OCI-LY7 (cell line): ENCODE data around the gene NPFF. TPM values are rescaled to one million over a fixed set of nuclear protein-coding genes. Genes with fewer than 3 reads are reported as not detected.

Source experiments
- BruUV-seq: library from RNA; stranded (reverse); fragments of 400-500 nt; replicated peaks from 2 replicates; lab custom pipeline; 2021; lab: Mats Ljungman, UMichigan
- CTCF ChIA-PET: fragments of 300-600 bp; sonication (Branson Sonifier 250); formaldehyde crosslinking; loops from one replicate; lab custom pipeline; 2022; ENCODE audit warnings: antibody characterized with exemption; ENCODE audit not compliant: unreplicated experiment; lab: Charles Lee
- POLR2A ChIA-PET: fragments of 300-600 bp; sonication (Branson Sonifier 250); formaldehyde crosslinking; loops from one replicate; lab custom pipeline; 2022; ENCODE audit warnings: antibody characterized with exemption; lab: Charles Lee
- DNase-seq: peaks from one replicate; pipeline ENCODE4 v3.0.0-alpha.2; 2015; ENCODE audit warnings: low spot score
- H2AFZ ChIP-seq: fragments of 200-600 bp; sonication (generic), shearing (Covaris generic); 2 replicates; pipeline ENCODE4 v1.6.1; 2014; ENCODE audit warnings: mild to moderate bottlenecking, antibody characterized with exemption, low read length, moderate library complexity
- H3K27ac ChIP-seq: fragments of 200-600 bp; sonication (generic); 2 replicates; pipeline ENCODE4 v1.5.1; 2014; ENCODE audit warnings: mixed run types, low read depth, mild to moderate bottlenecking, moderate library complexity, low read length, inconsistent platforms; ENCODE audit not compliant: poor library complexity, severe bottlenecking
- H3K36me3 ChIP-seq: fragments of 200-600 bp; sonication (generic); 2 replicates; pipeline ENCODE4 v1.6.1; 2014; ENCODE audit warnings: mild to moderate bottlenecking, antibody characterized with exemption, low read length, moderate library complexity, mixed read lengths; ENCODE audit not compliant: insufficient read depth
- H3K4me1 ChIP-seq: fragments of 200-600 bp; sonication (generic); 2 replicates; pipeline ENCODE4 v1.5.1; 2014; ENCODE audit warnings: mild to moderate bottlenecking, low read length; ENCODE audit not compliant: insufficient read depth, poor library complexity, severe bottlenecking
- H3K4me2 ChIP-seq: fragments of 200-600 bp; sonication (generic); 2 replicates; pipeline ENCODE4 v1.6.1; 2014; ENCODE audit warnings: mild to moderate bottlenecking, low read length
- H3K4me3 ChIP-seq: fragments of 200-600 bp; sonication (generic); 2 replicates; pipeline ENCODE4 v1.5.1; 2014; ENCODE audit warnings: mild to moderate bottlenecking, low read depth, low read length; ENCODE audit not compliant: poor library complexity, severe bottlenecking
- H3K79me2 ChIP-seq: fragments of 200-600 bp; sonication (generic); 2 replicates; pipeline ENCODE4 v1.6.1; 2016; ENCODE audit warnings: low read depth, mild to moderate bottlenecking, low read length, moderate library complexity, mixed read lengths; ENCODE audit not compliant: insufficient read depth
- H3K9me2 ChIP-seq: fragments of 200-600 bp; sonication (generic); 2 replicates; pipeline ENCODE4 v1.6.1; 2016; ENCODE audit warnings: mild to moderate bottlenecking, low read length, mixed read lengths; ENCODE audit not compliant: insufficient read depth
- H3K9me3 ChIP-seq: fragments of 200-600 bp; sonication (generic); 2 replicates; pipeline ENCODE4 v1.6.1; 2014; ENCODE audit warnings: mild to moderate bottlenecking, mixed run types, low read length, mixed read lengths
- H4K20me1 ChIP-seq: fragments of 200-600 bp; sonication (generic); 2 replicates; pipeline ENCODE4 v1.6.1; 2014; ENCODE audit warnings: mild to moderate bottlenecking, antibody characterized with exemption, low read length, moderate library complexity, mixed read lengths; ENCODE audit not compliant: insufficient read depth
- EZH2phosphoT487 ChIP-seq: fragments of 200-600 bp; sonication (generic); IDR thresholded peaks from 2 replicates; pipeline ENCODE4 v1.6.1; 2018; ENCODE audit warnings: low read depth, borderline replicate concordance, mild to moderate bottlenecking, mixed run types, antibody characterized with exemption, low read length, moderate library complexity, mixed read lengths
- intact Hi-C: fragments of 100-400 bp; cut with micrococcal nuclease; formaldehyde crosslinking; loops from one replicate; pipeline ENCODE4 v1.10.0; 2022; ENCODE audit not compliant: unreplicated experiment
- total RNA-seq, 2 experiments: library from RNA; depleted of rRNA in 1 of 2; stranded (reverse); fragments of >200 nt in 1 of 2; shearing (Covaris generic) in 1 of 2; gene quantifications; 2 replicates each; pipeline ENCODE4 v1.2.3, GENCODE V29; 2014 to 2022
- TF ChIP-seq, protein P1 (sequence below): fragments of 200-600 bp; sonication (generic); conservative IDR thresholded peaks from 2 replicates; pipeline ENCODE4 v1.5.1; 2014; ENCODE audit warnings: mild to moderate bottlenecking, antibody characterized with exemption, low read length, moderate library complexity, mixed read lengths

Gene NPFF
- total RNA-seq, 2 experiments from 2014 or later, result not detected

- CTCF ChIA-PET, result no interaction called here
- no peak for DNase-seq
- no peak overlapping the region for H2AFZ ChIP-seq
- TF ChIP-seq, protein P1, sequence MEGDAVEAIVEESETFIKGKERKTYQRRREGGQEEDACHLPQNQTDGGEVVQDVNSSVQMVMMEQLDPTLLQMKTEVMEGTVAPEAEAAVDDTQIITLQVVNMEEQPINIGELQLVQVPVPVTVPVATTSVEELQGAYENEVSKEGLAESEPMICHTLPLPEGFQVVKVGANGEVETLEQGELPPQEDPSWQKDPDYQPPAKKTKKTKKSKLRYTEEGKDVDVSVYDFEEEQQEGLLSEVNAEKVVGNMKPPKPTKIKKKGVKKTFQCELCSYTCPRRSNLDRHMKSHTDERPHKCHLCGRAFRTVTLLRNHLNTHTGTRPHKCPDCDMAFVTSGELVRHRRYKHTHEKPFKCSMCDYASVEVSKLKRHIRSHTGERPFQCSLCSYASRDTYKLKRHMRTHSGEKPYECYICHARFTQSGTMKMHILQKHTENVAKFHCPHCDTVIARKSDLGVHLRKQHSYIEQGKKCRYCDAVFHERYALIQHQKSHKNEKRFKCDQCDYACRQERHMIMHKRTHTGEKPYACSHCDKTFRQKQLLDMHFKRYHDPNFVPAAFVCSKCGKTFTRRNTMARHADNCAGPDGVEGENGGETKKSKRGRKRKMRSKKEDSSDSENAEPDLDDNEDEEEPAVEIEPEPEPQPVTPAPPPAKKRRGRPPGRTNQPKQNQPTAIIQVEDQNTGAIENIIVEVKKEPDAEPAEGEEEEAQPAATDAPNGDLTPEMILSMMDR, result no peak
- TF ChIP-seq EZH2phosphoT487, result no peak
- H3K4me2 ChIP-seq, result peak overlapping the region; percentile 96; the same call in 1 of the 2 replicates
- POLR2A ChIA-PET, result interaction anchor here (0.6 to 1.0 kb wide), 4 partner anchors 10 to 831 kb away, joined by 3 to 5 read pairs (median 4); no protein-coding TSS in a partner anchor
- peaks cover 24% of the 10 kb centered on the region for H3K4me1 ChIP-seq
- BruUV-seq, result no TSS peak
- H3K4me3 ChIP-seq, result no peak overlapping the region
- no peaks in the 10 kb centered on the region for H3K9me3 ChIP-seq
- intact Hi-C loops, result loop anchor here (10.0 kb wide), 1 partner anchor 298 kb away; the partner anchor contains the start of gene ITGB7
- H3K9me2 ChIP-seq, result no peaks in the 10 kb centered on the region
- H3K36me3 ChIP-seq, result peaks cover 24% of the 10 kb centered on the region; the same call in 1 of the 2 replicates
- H3K27ac ChIP-seq, result no peak overlapping the region
- H3K79me2 ChIP-seq, result peaks cover 20% of the 10 kb centered on the region
- no peaks in the 10 kb centered on the region for H4K20me1 ChIP-seq
Observed at GRCh38 chr12:53502983-53503728, 4.1 kb downstream of the NPFF start.

- intact Hi-C loops, result loop anchor here (10.0 kb wide), 1 partner anchor 298 kb away; the partner anchor contains the start of gene ITGB7
- peak overlapping the region; percentile 77 for H3K27ac ChIP-seq
- no peak overlapping the region for H2AFZ ChIP-seq
- TF ChIP-seq, protein P1, result no peak
- no peak for TF ChIP-seq EZH2phosphoT487
- peaks cover 33% of the 10 kb centered on the region for H3K4me1 ChIP-seq
- peak overlapping the region; percentile 77 for H3K4me3 ChIP-seq
- no peaks in the 10 kb centered on the region for H3K9me3 ChIP-seq
- POLR2A ChIA-PET, result interaction anchor here (1.0 kb wide), 2 partner anchors 11 to 27 kb away, joined by 3 read pairs; no protein-coding TSS in a partner anchor
- H3K9me2 ChIP-seq, result no peaks in the 10 kb centered on the region
- peak overlapping the region; percentile 96 for H3K4me2 ChIP-seq
- H3K36me3 ChIP-seq, result peaks cover 24% of the 10 kb centered on the region; the same call in 1 of the 2 replicates
- H4K20me1 ChIP-seq, result no peaks in the 10 kb centered on the region
- peaks cover 23% of the 10 kb centered on the region for H3K79me2 ChIP-seq
- DNase-seq, result no peak
- CTCF ChIA-PET, result interaction anchor here (1.7 kb wide), 1 partner anchor 123 kb away, joined by 5 read pairs; no protein-coding TSS in a partner anchor
- no TSS peak for BruUV-seq
Observed at GRCh38 chr12:53502331-53502730, 5.0 kb downstream of the NPFF start.
